Natural killer cell (primary cell): ENCODE measurements around the gene TLL1. TPM values are rescaled to one million over a fixed set of nuclear protein-coding genes. Genes with fewer than 3 reads are reported as not detected.

Experiments used
- ATAC-seq, 3 donors: fragments of 150-1000 bp in 2 of 3; fragments of 200-7000 bp in 1 of 3; cut with Tn5 transposase; 1 replicate in 1 of 3; 2 replicates in 2 of 3; pipeline ENCODE4 v1.10.0; 2021; ENCODE audit warnings: mild to moderate bottlenecking in 2 of 3, moderate library complexity in 2 of 3
- DNase-seq, 2 donors: peaks; one replicate each; pipeline versions ENCODE4 v3.0.0 to v3.0.0-alpha.2; 2013 to 2021; ENCODE audit warnings: mixed read lengths in 1 of 2
- H3K27ac ChIP-seq: one replicate; pipeline ENCODE4 v1.5.1; 2013; ENCODE audit warnings: mild to moderate bottlenecking, low read length
- H3K27me3 ChIP-seq: one replicate; pipeline ENCODE4 v1.6.1; 2013; ENCODE audit warnings: low read length; ENCODE audit not compliant: control insufficient read depth, insufficient read depth
- H3K36me3 ChIP-seq: one replicate; pipeline ENCODE4 v1.6.1; 2013; ENCODE audit warnings: low read length; ENCODE audit not compliant: control insufficient read depth, insufficient read depth
- H3K4me1 ChIP-seq: one replicate; pipeline ENCODE4 v1.6.1; 2013; ENCODE audit warnings: low read length; ENCODE audit not compliant: control insufficient read depth, insufficient read depth
- H3K4me3 ChIP-seq: one replicate; pipeline ENCODE4 v1.5.1; 2013; ENCODE audit warnings: low read length
- H3K9me3 ChIP-seq: one replicate; pipeline ENCODE4 v1.6.1; 2013; ENCODE audit warnings: low read length; ENCODE audit not compliant: control insufficient read depth, insufficient read depth
- H3K27ac Mint-ChIP-seq, 2 donors: one replicate each; pipeline ENCODE4 v1.8.0; 2022; ENCODE audit warnings: mild to moderate bottlenecking in 2 of 2, mixed read lengths in 2 of 2, moderate library complexity in 1 of 2
- H3K27me3 Mint-ChIP-seq, 2 donors: one replicate each; pipeline ENCODE4 v1.8.0; 2022; ENCODE audit warnings: low read depth in 2 of 2, mixed read lengths in 2 of 2
- H3K36me3 Mint-ChIP-seq: one replicate; pipeline ENCODE4 v1.8.0; 2022; ENCODE audit warnings: mixed read lengths
- H3K4me1 Mint-ChIP-seq, 2 donors: one replicate each; pipeline ENCODE4 v1.8.0; 2022; ENCODE audit warnings: mixed read lengths in 2 of 2
- H3K4me3 Mint-ChIP-seq: one replicate; pipeline ENCODE4 v1.8.0; 2022; ENCODE audit warnings: mild to moderate bottlenecking, moderate library complexity, mixed read lengths
- H3K9me3 Mint-ChIP-seq, 2 donors: one replicate each; pipeline ENCODE4 v1.8.0; 2022; ENCODE audit warnings: mixed read lengths in 2 of 2
- WGBS: methylation state at CpG from one replicate; pipeline ENCODE4 v1.1.7; 2013; ENCODE audit warnings: missing lambda C conversion rate; ENCODE audit not compliant: insufficient coverage; 5-methylcytosine and 5-hydroxymethylcytosine counted together
- intact Hi-C: fragments of 100-400 bp; cut with micrococcal nuclease; formaldehyde crosslinking; loops from one replicate; pipeline ENCODE4 v1.14.2; 2022
- total RNA-seq, 4 donors: library from RNA; stranded (reverse); fragments of 120-200 nt in 1 of 4; gene quantifications; one replicate each; pipeline versions ENCODE4 v1.2.3 to v1.2.4, GENCODE V29; 2013 to 2022
- TF ChIP-seq, protein P1 (sequence below): fragments of 200-600 bp; IDR thresholded peaks from one replicate; pipeline ENCODE4 v1.8.0; 2022; ENCODE audit warnings: antibody characterized with exemption

Gene TLL1
- total RNA-seq, 3 donors from 2014 or later (not counting 1 experiment from before 2014, with no cell fraction given): not detected

DNA sequence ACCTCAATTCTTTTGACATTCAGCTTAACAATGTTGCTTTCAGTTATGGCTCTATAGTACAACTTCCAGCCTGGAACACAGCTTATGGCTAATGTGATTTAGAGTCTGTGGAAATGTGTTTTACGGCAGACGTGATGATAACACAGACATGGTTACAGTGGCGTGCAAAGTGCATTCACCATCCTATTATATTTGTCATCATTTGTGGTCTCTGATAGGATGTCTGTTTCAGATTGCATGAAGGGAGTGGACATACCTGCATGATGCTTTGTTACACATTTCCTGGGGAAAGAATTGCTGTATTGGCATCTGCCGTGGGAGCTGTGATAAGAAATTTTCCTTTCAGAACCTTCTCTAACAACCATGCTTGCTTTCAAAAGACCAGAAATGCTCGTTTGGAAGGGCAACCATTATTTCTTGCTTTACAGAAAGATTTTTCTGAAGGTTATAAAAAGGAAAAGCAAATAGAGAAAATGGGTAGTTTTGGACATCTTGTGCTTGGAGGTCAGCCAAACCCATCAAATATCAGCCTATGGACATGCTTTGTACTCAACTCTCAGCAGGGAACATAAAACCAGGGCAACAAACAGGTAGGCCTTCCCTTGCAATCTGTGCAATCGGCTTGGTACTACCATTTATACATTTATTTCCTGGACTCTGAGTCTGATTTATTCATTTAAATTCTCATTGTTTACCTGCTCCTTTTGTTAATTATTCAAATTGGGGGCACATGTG, 273.9 kb downstream of the TLL1 start:
- no peak overlapping the region for H3K4me3 ChIP-seq
- peaks cover 7 to 13% of the 10 kb centered on the region in 2 donors for H3K9me3 Mint-ChIP-seq
- no peaks in the 10 kb centered on the region for H3K27me3 Mint-ChIP-seq
- H3K27ac ChIP-seq: no peak overlapping the region
- H3K36me3 ChIP-seq: no peaks in the 10 kb centered on the region
- intact Hi-C loops: no loop called here
- H3K4me1 Mint-ChIP-seq: no peaks in the 10 kb centered on the region
- DNase-seq (no peak), ATAC-seq (no peak)
- H3K4me1 ChIP-seq: no peaks in the 10 kb centered on the region
- H3K4me3 Mint-ChIP-seq: no peak overlapping the region
- no peaks in the 10 kb centered on the region for H3K9me3 ChIP-seq
- no peaks in the 10 kb centered on the region for H3K36me3 Mint-ChIP-seq
- H3K27me3 ChIP-seq: no peaks in the 10 kb centered on the region
- WGBS: 86% methylated on average over 4 of the region's 6 CpGs
- H3K27ac Mint-ChIP-seq: no peak overlapping the region
- TF ChIP-seq, protein P1, sequence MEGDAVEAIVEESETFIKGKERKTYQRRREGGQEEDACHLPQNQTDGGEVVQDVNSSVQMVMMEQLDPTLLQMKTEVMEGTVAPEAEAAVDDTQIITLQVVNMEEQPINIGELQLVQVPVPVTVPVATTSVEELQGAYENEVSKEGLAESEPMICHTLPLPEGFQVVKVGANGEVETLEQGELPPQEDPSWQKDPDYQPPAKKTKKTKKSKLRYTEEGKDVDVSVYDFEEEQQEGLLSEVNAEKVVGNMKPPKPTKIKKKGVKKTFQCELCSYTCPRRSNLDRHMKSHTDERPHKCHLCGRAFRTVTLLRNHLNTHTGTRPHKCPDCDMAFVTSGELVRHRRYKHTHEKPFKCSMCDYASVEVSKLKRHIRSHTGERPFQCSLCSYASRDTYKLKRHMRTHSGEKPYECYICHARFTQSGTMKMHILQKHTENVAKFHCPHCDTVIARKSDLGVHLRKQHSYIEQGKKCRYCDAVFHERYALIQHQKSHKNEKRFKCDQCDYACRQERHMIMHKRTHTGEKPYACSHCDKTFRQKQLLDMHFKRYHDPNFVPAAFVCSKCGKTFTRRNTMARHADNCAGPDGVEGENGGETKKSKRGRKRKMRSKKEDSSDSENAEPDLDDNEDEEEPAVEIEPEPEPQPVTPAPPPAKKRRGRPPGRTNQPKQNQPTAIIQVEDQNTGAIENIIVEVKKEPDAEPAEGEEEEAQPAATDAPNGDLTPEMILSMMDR: no peak
